ENCODE results near the gene CILP2. TPM values are rescaled to one million over a fixed set of nuclear protein-coding genes. Genes with fewer than 3 reads are reported as not detected.

CILP2 gene
- total RNA-seq, 1 donor from 2014 or later, result 2.4 TPM

GRCh38 chr19:19561946-19562664, 24.0 kb downstream of the CILP2 start:
- H3K36me3 Mint-ChIP-seq (ENCODE audit: insufficient read depth), result peaks cover 4% of the 10 kb centered on the region
- no peaks in the 10 kb centered on the region for H3K4me1 Mint-ChIP-seq (ENCODE audit: low read depth)
- no peaks in the 10 kb centered on the region for H3K9me3 Mint-ChIP-seq (ENCODE audit: low read depth)
- H3K27me3 Mint-ChIP-seq, result no peaks in the 10 kb centered on the region
- no peak for DNase-seq (ENCODE audit: low spot score, unreplicated experiment)
- no peak for TF ChIP-seq CTCF (IDR thresholded peaks at IDR 0.05; ENCODE audit: unreplicated experiment)
- no peak overlapping the region for H3K27ac Mint-ChIP-seq
- H3K4me3 Mint-ChIP-seq (ENCODE audit: low read depth), result no peak overlapping the region

GRCh38 chr19:19562665-19563347, 24.7 kb downstream of the CILP2 start:
- no peaks in the 10 kb centered on the region for H3K9me3 Mint-ChIP-seq (ENCODE audit: low read depth)
- no peak overlapping the region for H3K27ac Mint-ChIP-seq
- DNase-seq (ENCODE audit: low spot score, unreplicated experiment), result no peak
- H3K4me3 Mint-ChIP-seq (ENCODE audit: low read depth), result no peak overlapping the region
- H3K4me1 Mint-ChIP-seq (ENCODE audit: low read depth), result no peaks in the 10 kb centered on the region
- no peaks in the 10 kb centered on the region for H3K27me3 Mint-ChIP-seq
- no peak for TF ChIP-seq CTCF (IDR thresholded peaks at IDR 0.05; ENCODE audit: unreplicated experiment)
- peaks cover 4% of the 10 kb centered on the region for H3K36me3 Mint-ChIP-seq (ENCODE audit: insufficient read depth)

- DNase-seq (ENCODE audit: low spot score, unreplicated experiment), result no peak
- H3K4me3 Mint-ChIP-seq (ENCODE audit: low read depth), result no peak overlapping the region
- peaks cover 4% of the 10 kb centered on the region for H3K36me3 Mint-ChIP-seq (ENCODE audit: insufficient read depth)
- H3K9me3 Mint-ChIP-seq (ENCODE audit: low read depth), result no peaks in the 10 kb centered on the region
- no peak for TF ChIP-seq CTCF (IDR thresholded peaks at IDR 0.05; ENCODE audit: unreplicated experiment)
- H3K4me1 Mint-ChIP-seq (ENCODE audit: low read depth), result no peaks in the 10 kb centered on the region
- H3K27ac Mint-ChIP-seq, result no peak overlapping the region
- H3K27me3 Mint-ChIP-seq, result no peaks in the 10 kb centered on the region
These were observed 25.3 kb downstream of the CILP2 start for GRCh38 chr19:19563348-19563848.

GRCh38 chr19:19566306-19566705, 28.2 kb downstream of the CILP2 start:
- Mint-ChIP-seq H3K4me1 (ENCODE audit: low read depth) (no peaks in the 10 kb centered on the region), H3K36me3 (ENCODE audit: insufficient read depth) (peaks cover 12% of the 10 kb centered on the region), H3K9me3 (ENCODE audit: low read depth) (no peaks in the 10 kb centered on the region), H3K27ac (no peak overlapping the region), H3K4me3 (ENCODE audit: low read depth) (no peak overlapping the region), H3K27me3 (no peaks in the 10 kb centered on the region)
- no peak for TF ChIP-seq CTCF (IDR thresholded peaks at IDR 0.05; ENCODE audit: unreplicated experiment)
- no peak for DNase-seq (ENCODE audit: low spot score, unreplicated experiment)

- H3K27ac Mint-ChIP-seq, result no peak overlapping the region
- no peak for DNase-seq (ENCODE audit: low spot score, unreplicated experiment)
- no peaks in the 10 kb centered on the region for H3K27me3 Mint-ChIP-seq
- TF ChIP-seq CTCF (IDR thresholded peaks at IDR 0.05; ENCODE audit: unreplicated experiment), result no peak
- peaks cover 10% of the 10 kb centered on the region for H3K36me3 Mint-ChIP-seq (ENCODE audit: insufficient read depth)
- no peak overlapping the region for H3K4me3 Mint-ChIP-seq (ENCODE audit: low read depth)
- no peaks in the 10 kb centered on the region for H3K9me3 Mint-ChIP-seq (ENCODE audit: low read depth)
- H3K4me1 Mint-ChIP-seq (ENCODE audit: low read depth), result no peaks in the 10 kb centered on the region
These were observed 29.3 kb downstream of the CILP2 start for GRCh38 chr19:19567391-19567790.
